Measurements from ENCODE around the gene DUSP22. TPM values are rescaled to one million over a fixed set of nuclear protein-coding genes. Genes with fewer than 3 reads are reported as not detected.

Gene DUSP22
- total RNA-seq, 1 experiment from 2014 or later = 14.4 TPM

DNA sequence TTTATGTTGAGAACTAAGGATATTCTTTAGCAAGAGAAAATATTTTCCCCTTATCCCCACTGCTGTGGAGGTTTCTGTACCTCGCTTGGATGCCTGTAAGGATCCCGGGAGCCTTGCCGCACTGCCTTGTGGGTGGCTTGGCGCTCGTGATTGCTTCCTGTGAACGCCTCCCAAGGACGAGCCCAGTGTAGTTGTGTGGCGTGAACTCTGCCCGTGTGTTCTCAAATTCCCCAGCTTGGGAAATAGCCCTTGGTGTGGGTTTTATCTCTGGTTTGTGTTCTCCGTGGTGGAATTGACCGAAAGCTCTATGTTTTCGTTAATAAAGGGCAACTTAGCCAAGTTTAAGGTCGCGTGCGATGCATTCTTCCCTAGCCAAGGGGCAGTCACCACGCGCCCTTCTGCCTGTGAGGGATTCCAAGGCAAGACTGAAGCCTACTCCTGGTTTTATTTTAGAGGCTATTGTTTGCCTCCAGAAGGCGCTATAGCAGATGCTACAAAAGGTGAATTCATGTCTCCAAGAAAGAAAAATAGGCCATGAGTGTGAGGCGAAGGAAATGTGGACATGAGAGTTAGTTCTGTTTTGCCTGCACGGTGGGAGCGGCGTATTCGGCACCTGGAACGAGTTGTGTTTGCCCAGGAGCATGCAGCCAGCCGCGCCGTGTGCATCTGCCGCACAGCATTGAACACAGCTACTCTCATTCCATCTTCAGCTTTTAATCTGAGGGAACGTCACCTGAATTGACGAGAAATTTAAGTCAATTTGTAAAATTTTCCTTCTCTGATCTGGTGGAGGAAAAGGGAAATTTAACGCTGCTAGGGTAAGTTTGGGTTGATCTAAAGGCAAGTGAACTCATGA is 59.0 kb downstream of the DUSP22 start:
- no peak for DNase-seq (ENCODE audit: low spot score)

- no peak for DNase-seq (ENCODE audit: low spot score)
Observed at GRCh38 chr6:351867-352289, 59.6 kb downstream of the DUSP22 start.

GRCh38 chr6:352474-352873 is 60.2 kb downstream of the DUSP22 start:
- no peak for DNase-seq (ENCODE audit: low spot score)

DNA sequence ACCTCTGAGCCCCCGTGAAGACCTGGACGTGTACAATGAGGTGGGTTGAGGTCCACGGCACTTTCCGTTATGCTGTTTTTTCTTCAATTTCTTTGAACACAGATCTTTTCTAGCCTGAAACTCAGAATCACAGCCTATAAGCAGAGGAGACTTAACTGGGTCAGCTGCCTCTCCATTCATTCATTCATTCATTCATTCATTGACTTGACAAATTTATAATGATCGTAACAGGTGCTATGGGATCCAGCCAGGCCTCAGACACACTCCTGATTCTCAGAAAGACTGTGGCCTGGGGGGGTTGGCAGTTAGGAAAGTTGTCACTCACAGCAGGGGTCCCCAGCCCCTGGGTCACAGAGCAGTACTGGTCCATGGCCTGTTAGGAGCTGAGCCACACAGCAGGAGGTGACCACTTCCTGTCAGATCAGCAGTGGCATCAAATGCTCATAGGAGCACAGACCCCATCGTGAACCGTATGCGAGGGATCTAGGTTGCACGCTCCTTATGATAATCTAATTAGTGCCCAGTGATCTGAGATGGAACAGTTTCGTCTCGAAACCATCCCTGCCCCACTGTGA is 60.7 kb downstream of the DUSP22 start:
- DNase-seq (ENCODE audit: low spot score) = no peak

- DNase-seq (ENCODE audit: low spot score) = no peak
Observed at GRCh38 chr6:353642-354614, 61.6 kb downstream of the DUSP22 start.

DNA sequence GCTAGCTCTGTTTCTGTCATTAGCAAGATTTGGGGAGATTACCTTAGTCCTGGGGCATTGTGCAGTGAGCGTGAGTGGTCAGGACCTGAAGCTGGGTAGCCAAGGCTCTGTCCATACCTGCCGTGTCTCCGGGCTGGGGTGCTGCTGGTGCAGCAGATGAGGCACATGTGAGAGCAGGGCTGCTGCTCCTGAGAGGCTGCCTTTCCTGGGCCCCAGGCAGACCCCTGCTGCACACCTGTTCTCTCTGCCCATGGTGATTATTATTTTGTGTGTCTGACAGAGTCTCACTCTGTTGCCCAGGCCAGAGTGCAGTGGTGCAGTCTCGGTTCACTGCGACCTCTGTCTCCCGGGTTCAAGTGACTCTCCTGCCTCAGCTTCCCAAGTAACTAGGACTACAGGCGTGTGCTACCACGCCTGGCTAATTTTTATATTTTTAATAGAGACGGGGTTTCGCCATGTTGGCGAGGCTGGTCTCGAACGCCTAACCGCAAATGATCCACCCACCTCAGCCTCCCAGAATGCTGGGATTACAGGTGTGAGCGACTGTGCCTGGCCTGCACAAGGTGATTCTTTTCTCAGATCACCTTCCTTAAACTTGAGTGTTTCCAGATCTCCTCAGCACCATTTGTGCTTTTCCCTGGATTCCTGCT is 62.5 kb downstream of the DUSP22 start:
- no peak for DNase-seq (ENCODE audit: low spot score)

DNA sequence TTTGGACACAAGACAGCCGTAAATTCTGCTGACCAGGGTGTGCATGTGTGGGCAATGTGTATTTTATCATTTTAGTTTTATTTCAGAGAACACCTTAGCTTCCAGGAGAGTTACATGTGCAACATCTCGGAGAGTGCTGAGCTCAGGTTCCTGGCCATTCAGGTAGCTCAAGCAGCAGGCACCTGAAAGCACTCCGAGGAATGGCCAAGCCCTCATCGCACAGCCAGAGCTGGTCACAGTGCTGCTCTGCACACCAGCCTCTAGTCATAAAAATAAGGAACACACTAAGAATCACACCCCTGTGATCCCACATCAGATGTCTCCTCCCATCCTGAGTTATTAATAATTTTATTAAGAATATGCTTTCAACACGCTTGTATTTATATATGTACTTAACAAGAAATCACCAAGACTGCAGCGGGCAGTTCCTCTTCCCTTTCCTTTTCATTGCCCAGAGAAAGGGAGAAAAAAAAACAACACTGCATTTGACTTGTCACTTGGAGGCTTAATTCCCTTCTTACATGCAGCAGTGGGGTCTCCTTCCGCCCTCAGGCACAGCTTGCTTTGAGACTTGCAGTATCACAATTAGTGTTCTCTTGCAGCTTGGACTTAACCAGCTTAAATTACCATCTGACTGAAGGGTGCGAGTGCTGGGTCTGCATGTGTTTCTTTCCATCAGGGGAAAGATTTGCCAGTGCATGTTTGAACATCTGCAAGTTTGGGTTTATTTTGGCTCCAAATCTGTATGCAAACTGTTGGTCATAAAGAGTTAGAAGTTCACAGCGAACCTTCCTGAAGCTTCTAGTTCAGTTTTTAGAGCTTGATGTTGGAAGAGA is 63.3 kb downstream of the DUSP22 start:
- DNase-seq (ENCODE audit: low spot score) = no peak

GRCh38 chr6:356828-357251 is 64.6 kb downstream of the DUSP22 start:
- no peak for DNase-seq (ENCODE audit: low spot score)

DNA sequence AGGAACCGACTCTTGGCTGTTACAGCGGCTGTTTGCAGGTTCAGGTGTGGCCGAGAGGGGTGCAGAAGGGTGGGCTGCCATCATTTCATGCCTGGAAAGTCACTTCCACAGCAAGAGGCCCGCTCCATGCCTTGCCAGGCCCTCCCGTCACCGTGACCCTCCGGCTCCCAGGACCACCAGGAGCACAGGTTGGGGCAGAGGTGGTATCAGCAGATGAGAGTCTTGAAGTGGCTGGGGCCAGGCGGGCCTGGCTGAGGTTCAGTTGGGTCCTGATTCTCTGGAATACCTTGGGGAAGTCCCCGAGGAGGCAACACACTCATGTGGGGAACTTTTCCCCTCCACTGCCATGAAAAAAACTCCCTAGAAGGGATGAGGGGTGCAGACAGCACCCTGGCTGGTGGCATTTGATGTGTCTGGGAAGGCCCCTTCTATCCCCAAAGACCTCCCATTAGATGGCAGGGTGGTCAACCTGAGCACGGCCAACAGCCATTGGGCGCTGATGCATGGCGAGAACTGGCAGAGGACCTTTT is 65.0 kb downstream of the DUSP22 start:
- DNase-seq (ENCODE audit: low spot score) = no peak

DNA sequence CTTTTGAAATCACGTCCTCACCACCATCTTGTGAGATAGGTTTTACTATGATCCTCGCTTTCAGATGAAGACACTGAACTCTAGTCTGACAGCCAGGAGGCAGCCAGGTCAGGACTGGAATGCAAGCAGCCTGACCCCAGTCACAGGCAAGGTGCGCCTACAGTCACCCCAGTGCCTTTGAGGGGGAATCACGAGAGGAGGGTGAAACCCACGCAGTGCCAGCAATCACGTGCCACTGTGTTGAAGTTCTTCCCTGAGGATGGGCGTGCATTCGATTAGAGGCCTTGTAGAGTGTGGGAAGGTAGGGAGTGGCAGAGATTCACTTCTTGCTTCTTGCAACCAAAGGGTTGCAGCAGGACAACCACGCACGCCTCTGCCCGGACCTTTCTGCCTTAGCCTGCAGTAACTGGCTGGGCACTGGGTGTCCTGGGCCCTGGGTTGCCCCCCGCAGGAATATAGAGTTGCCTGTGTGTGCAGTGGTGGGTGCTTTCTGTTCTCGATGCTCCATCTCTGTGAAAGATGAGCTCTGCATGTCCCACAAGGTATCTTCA is 65.6 kb downstream of the DUSP22 start:
- DNase-seq (ENCODE audit: low spot score) = no peak

GRCh38 chr6:358432-358831 is 66.1 kb downstream of the DUSP22 start:
- DNase-seq (ENCODE audit: low spot score) = no peak

GRCh38 chr6:358847-359246 is 66.6 kb downstream of the DUSP22 start:
- no peak for DNase-seq (ENCODE audit: low spot score)

DNA sequence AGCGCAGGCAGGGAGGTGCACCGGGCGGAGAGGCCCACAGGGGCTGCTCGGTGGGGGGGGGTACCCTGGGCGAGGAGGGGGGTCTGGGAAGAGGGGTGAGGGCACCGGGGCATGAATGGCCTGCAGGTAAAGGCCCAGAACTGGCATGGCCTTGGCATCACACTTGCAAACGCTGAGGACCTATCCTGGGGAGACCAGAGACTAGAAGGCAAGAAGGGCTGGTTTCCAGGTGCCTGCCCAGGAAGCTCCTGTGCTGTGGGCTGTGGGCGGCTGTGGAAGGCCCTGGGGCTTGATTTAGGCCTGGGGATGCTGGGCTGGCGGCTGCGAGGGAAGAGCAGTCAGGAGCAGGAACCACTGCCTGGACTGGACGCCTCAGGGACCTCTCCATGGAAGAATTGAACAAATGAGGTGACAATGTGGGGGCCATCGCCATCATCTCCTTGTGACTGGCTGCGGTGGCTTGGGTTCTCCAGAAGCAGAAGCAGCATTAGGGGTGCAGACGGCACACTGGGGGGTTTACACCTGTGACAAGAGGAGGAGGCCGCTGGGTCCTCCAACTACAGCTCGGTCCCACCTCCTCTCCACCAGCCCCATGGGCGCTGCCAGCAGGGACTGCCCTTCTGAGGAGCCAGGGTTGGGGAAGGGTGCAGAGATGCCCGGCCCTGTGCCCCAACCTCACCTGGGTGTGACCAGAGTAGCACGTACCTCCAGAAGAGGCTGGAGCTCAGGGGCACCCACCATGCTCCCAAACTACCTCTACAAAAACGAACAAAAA is 67.2 kb downstream of the DUSP22 start:
- DNase-seq (ENCODE audit: low spot score) = no peak

DNA sequence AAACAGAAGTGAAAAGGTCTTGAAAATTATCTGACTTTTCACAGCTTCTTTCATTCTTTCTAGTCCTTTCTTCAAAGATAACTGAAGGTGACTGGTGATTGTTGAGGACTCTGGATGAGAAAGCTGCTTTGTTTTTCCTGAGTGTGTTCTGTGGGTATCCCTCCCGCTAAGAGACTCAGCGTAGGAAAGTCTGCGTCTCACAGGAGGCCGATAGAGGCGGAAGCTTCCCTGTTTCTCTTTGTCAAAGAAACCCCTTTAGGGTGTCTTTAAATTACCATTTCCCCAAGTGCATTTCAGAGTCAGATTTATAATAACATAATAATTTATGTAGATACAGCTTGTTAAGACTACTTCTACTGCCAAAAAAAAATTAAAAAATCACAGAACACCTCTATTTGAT is 68.1 kb downstream of the DUSP22 start:
- no peak for DNase-seq (ENCODE audit: low spot score)

DNA sequence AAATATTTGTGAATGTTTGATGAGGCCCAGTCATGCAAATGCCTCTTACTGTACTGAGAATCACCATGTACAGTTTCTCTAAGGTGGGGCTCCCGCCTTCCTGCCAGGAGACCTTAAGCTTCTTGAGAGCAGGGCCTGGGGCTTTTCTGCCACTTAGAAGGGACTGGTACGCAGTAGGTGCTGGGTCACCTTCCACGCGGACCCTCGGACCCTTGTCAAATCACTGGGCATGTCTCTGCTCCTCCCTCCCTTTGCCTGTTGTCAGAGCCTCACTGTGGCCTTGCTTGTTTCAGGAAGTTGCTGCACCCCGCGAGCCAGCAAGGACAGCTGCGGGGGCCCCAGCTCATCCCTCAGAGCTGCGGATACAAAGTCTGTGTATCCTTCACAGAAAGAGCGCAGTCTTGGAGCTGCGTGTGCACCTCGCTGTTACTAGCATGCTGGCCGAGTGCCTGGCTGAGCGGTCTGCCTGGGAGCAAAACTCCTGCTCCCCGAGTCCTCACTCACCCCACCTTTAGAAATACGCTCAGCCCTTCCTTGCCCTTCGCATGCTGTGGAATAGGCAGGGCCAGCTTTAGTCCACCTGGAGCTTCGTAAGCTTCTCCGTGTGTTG is 68.6 kb downstream of the DUSP22 start:
- no peak for DNase-seq (ENCODE audit: low spot score)

GRCh38 chr6:361411-362132 is 69.3 kb downstream of the DUSP22 start:
- no peak for DNase-seq (ENCODE audit: low spot score)

GRCh38 chr6:362231-362923 is 70.1 kb downstream of the DUSP22 start:
- DNase-seq (ENCODE audit: low spot score) = no peak

- DNase-seq (ENCODE audit: low spot score) = no peak
Observed at GRCh38 chr6:362924-363249, 70.6 kb downstream of the DUSP22 start.
